RWPE2 (cell line): ENCODE measurements around the gene SPACA7.

Source experiments
- ATAC-seq: fragments of 200-7000 bp; cut with Tn5 transposase; 3 replicates; pipeline ENCODE4 v1.9.1; 2021; ENCODE audit warnings: low read depth
- DNase-seq: peaks from one replicate; pipeline ENCODE4 v3.0.0-alpha.2; 2020; ENCODE audit warnings: low spot score
- H3K27ac ChIP-seq: fragments of 450-650 bp; 2 replicates; pipeline ENCODE4 v1.5.1; 2017; ENCODE audit warnings: mild to moderate bottlenecking; ENCODE audit not compliant: poor library complexity, severe bottlenecking
- H3K27me3 ChIP-seq: fragments of 250-450 bp; sonication (Bioruptor Pico); 2 replicates; pipeline ENCODE4 v1.5.1; 2021; ENCODE audit warnings: mild to moderate bottlenecking, moderate library complexity; ENCODE audit not compliant: insufficient read depth, poor library complexity, severe bottlenecking
- H3K36me3 ChIP-seq: fragments of 250-450 bp; sonication (Bioruptor Pico); 2 replicates; pipeline ENCODE4 v1.5.1; 2020; ENCODE audit warnings: low read depth, mild to moderate bottlenecking, moderate library complexity
- H3K4me1 ChIP-seq: fragments of 250-450 bp; sonication (Bioruptor Pico); 2 replicates; pipeline ENCODE4 v1.5.1; 2021; ENCODE audit warnings: mild to moderate bottlenecking, moderate library complexity; ENCODE audit not compliant: insufficient read depth, poor library complexity, severe bottlenecking
- H3K4me3 ChIP-seq: fragments of 250-450 bp; sonication (Bioruptor Pico); 2 replicates; pipeline ENCODE4 v1.5.1; 2021; ENCODE audit warnings: mild to moderate bottlenecking, moderate library complexity; ENCODE audit not compliant: severe bottlenecking
- H3K9me3 ChIP-seq: fragments of 250-450 bp; sonication (Bioruptor Pico); 2 replicates; pipeline ENCODE4 v1.5.1; 2021; ENCODE audit warnings: mild to moderate bottlenecking, moderate library complexity; ENCODE audit not compliant: severe bottlenecking
- CTCF ChIP-seq: fragments of 450-650 bp; IDR thresholded peaks from one replicate; pipeline ENCODE4 v1.5.1; 2017; ENCODE audit warnings: mild to moderate bottlenecking, moderate library complexity; ENCODE audit not compliant: poor library complexity, severe bottlenecking

SPACA7 gene

GRCh38 chr13:112469071-112469745, 93.1 kb downstream of the SPACA7 start:
- no peaks in the 10 kb centered on the region for H3K9me3 ChIP-seq
- no peaks in the 10 kb centered on the region for H3K36me3 ChIP-seq
- no peaks in the 10 kb centered on the region for H3K27me3 ChIP-seq
- ATAC-seq, result no peak
- H3K4me3 ChIP-seq, result no peak overlapping the region
- no peaks in the 10 kb centered on the region for H3K4me1 ChIP-seq
- DNase-seq, result no peak
- H3K27ac ChIP-seq, result no peak overlapping the region
- no peak for TF ChIP-seq CTCF

GRCh38 chr13:112473818-112474217, 97.7 kb downstream of the SPACA7 start:
- Histone ChIP-seq H3K27me3 (no peaks in the 10 kb centered on the region), H3K9me3 (no peaks in the 10 kb centered on the region), H3K4me1 (no peaks in the 10 kb centered on the region), H3K36me3 (no peaks in the 10 kb centered on the region), H3K27ac (no peak overlapping the region), H3K4me3 (no peak overlapping the region)
- no peak for TF ChIP-seq CTCF
- no peak for ATAC-seq
- no peak for DNase-seq

- no peaks in the 10 kb centered on the region for H3K27me3 ChIP-seq
- no peaks in the 10 kb centered on the region for H3K4me1 ChIP-seq
- ATAC-seq (no peak), DNase-seq (no peak)
- no peaks in the 10 kb centered on the region for H3K36me3 ChIP-seq
- H3K4me3 ChIP-seq, result no peak overlapping the region
- no peaks in the 10 kb centered on the region for H3K9me3 ChIP-seq
- H3K27ac ChIP-seq, result no peak overlapping the region
- TF ChIP-seq CTCF, result no peak
Observed at GRCh38 chr13:112474869-112475268, 98.7 kb downstream of the SPACA7 start.

GRCh38 chr13:112475889-112476288, 99.7 kb downstream of the SPACA7 start:
- Histone ChIP-seq H3K4me1 (no peaks in the 10 kb centered on the region), H3K27me3 (no peaks in the 10 kb centered on the region), H3K9me3 (no peaks in the 10 kb centered on the region), H3K36me3 (no peaks in the 10 kb centered on the region), H3K4me3 (no peak overlapping the region), H3K27ac (no peak overlapping the region)
- no peak for ATAC-seq
- DNase-seq, result no peak
- no peak for TF ChIP-seq CTCF

- no peaks in the 10 kb centered on the region for H3K36me3 ChIP-seq
- H3K4me1 ChIP-seq, result no peaks in the 10 kb centered on the region
- no peak for TF ChIP-seq CTCF
- DNase-seq (no peak), ATAC-seq (no peak)
- no peak overlapping the region for H3K4me3 ChIP-seq
- no peak overlapping the region for H3K27ac ChIP-seq
- H3K27me3 ChIP-seq, result no peaks in the 10 kb centered on the region
- no peaks in the 10 kb centered on the region for H3K9me3 ChIP-seq
Observed at GRCh38 chr13:112477070-112477619, 101.0 kb downstream of the SPACA7 start.
